H1 (cell line): ENCODE data around the gene CFAP100. TPM values are rescaled to one million over a fixed set of nuclear protein-coding genes. Genes with fewer than 3 reads are reported as not detected.

Experiments used
- CBX8 ChIP-seq: fragments of 300-800, 300-1000 bp; sonication (generic); IDR thresholded peaks from 2 replicates; pipeline ENCODE4 v1.7.1; 2016; ENCODE audit warnings: low read depth, low read length, borderline replicate concordance
- CHD1 ChIP-seq: IDR thresholded peaks from 2 replicates; pipeline ENCODE4 v1.6.1; 2012; ENCODE audit warnings: low read depth, low read length, improper control_type of control experiment
- SIN3A ChIP-seq, 2 experiments: IDR thresholded peaks in 1 of 2; conservative IDR thresholded peaks in 1 of 2; 2 replicates each; pipeline ENCODE4 v1.6.1; 2011 to 2012; ENCODE audit warnings: low read length in 2 of 2, improper control_type of control experiment in 1 of 2, low read depth in 1 of 2, mild to moderate bottlenecking in 1 of 2
- polyA plus RNA-seq, 7 experiments: library from polyadenylated mRNA; depleted of rRNA in 3 of 7; stranded (reverse) in 5 of 7; unstranded in 2 of 7; fragments of >200 nt in 5 of 7; fragments of 200-250 nt in 2 of 7; gene quantifications; 1 replicate in 5 of 7; 2 replicates in 1 of 7; 4 replicates in 1 of 7; pipeline versions ENCODE4 v1.2.1 to v1.2.3, GENCODE V29; 2011 to 2013; ENCODE audit warnings: missing spikeins in 2 of 7, mixed read lengths in 2 of 7
- total RNA-seq: library from RNA; stranded (reverse); fragmentation: NEBNext Ultra II Directional; extraction: Animal tissue kit (Norgen Biotek cat#: 25700); gene quantifications from 2 replicates; pipeline ENCODE4 v1.2.1, GENCODE V29; 2021
- TF ChIP-seq, protein P1 (sequence below): fragments of 300-600 bp; sonication (generic); IDR thresholded peaks from 2 replicates; pipeline ENCODE4 v1.7.1; 2012; ENCODE audit warnings: low read length, moderate library complexity, mild to moderate bottlenecking, inconsistent platforms; ENCODE audit not compliant: insufficient replicate concordance
- TF ChIP-seq, protein P2 (sequence below): IDR thresholded peaks from 2 replicates; pipeline ENCODE4 v1.6.1; 2012; ENCODE audit warnings: low read length, inconsistent platforms

The CFAP100 gene
- total and polyA plus RNA-seq, 2 of the 8 experiments (the other 6 are each of a cell fraction or from before 2014, with no cell fraction given): 0.17 TPM; not detected in 1

- TF ChIP-seq, protein P1, sequence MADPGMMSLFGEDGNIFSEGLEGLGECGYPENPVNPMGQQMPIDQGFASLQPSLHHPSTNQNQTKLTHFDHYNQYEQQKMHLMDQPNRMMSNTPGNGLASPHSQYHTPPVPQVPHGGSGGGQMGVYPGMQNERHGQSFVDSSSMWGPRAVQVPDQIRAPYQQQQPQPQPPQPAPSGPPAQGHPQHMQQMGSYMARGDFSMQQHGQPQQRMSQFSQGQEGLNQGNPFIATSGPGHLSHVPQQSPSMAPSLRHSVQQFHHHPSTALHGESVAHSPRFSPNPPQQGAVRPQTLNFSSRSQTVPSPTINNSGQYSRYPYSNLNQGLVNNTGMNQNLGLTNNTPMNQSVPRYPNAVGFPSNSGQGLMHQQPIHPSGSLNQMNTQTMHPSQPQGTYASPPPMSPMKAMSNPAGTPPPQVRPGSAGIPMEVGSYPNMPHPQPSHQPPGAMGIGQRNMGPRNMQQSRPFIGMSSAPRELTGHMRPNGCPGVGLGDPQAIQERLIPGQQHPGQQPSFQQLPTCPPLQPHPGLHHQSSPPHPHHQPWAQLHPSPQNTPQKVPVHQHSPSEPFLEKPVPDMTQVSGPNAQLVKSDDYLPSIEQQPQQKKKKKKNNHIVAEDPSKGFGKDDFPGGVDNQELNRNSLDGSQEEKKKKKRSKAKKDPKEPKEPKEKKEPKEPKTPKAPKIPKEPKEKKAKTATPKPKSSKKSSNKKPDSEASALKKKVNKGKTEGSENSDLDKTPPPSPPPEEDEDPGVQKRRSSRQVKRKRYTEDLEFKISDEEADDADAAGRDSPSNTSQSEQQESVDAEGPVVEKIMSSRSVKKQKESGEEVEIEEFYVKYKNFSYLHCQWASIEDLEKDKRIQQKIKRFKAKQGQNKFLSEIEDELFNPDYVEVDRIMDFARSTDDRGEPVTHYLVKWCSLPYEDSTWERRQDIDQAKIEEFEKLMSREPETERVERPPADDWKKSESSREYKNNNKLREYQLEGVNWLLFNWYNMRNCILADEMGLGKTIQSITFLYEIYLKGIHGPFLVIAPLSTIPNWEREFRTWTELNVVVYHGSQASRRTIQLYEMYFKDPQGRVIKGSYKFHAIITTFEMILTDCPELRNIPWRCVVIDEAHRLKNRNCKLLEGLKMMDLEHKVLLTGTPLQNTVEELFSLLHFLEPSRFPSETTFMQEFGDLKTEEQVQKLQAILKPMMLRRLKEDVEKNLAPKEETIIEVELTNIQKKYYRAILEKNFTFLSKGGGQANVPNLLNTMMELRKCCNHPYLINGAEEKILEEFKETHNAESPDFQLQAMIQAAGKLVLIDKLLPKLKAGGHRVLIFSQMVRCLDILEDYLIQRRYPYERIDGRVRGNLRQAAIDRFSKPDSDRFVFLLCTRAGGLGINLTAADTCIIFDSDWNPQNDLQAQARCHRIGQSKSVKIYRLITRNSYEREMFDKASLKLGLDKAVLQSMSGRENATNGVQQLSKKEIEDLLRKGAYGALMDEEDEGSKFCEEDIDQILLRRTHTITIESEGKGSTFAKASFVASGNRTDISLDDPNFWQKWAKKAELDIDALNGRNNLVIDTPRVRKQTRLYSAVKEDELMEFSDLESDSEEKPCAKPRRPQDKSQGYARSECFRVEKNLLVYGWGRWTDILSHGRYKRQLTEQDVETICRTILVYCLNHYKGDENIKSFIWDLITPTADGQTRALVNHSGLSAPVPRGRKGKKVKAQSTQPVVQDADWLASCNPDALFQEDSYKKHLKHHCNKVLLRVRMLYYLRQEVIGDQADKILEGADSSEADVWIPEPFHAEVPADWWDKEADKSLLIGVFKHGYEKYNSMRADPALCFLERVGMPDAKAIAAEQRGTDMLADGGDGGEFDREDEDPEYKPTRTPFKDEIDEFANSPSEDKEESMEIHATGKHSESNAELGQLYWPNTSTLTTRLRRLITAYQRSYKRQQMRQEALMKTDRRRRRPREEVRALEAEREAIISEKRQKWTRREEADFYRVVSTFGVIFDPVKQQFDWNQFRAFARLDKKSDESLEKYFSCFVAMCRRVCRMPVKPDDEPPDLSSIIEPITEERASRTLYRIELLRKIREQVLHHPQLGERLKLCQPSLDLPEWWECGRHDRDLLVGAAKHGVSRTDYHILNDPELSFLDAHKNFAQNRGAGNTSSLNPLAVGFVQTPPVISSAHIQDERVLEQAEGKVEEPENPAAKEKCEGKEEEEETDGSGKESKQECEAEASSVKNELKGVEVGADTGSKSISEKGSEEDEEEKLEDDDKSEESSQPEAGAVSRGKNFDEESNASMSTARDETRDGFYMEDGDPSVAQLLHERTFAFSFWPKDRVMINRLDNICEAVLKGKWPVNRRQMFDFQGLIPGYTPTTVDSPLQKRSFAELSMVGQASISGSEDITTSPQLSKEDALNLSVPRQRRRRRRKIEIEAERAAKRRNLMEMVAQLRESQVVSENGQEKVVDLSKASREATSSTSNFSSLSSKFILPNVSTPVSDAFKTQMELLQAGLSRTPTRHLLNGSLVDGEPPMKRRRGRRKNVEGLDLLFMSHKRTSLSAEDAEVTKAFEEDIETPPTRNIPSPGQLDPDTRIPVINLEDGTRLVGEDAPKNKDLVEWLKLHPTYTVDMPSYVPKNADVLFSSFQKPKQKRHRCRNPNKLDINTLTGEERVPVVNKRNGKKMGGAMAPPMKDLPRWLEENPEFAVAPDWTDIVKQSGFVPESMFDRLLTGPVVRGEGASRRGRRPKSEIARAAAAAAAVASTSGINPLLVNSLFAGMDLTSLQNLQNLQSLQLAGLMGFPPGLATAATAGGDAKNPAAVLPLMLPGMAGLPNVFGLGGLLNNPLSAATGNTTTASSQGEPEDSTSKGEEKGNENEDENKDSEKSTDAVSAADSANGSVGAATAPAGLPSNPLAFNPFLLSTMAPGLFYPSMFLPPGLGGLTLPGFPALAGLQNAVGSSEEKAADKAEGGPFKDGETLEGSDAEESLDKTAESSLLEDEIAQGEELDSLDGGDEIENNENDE: no peak
- TF ChIP-seq SIN3A (conservative IDR thresholded peaks at IDR 0.05 in 1 of 2, IDR thresholded peaks at IDR 0.05 in 1 of 2; ENCODE audit: low read depth in 1 of 2, low read length in 2 of 2): no peak
- no peak for TF ChIP-seq CHD1
- TF ChIP-seq, protein P2, sequence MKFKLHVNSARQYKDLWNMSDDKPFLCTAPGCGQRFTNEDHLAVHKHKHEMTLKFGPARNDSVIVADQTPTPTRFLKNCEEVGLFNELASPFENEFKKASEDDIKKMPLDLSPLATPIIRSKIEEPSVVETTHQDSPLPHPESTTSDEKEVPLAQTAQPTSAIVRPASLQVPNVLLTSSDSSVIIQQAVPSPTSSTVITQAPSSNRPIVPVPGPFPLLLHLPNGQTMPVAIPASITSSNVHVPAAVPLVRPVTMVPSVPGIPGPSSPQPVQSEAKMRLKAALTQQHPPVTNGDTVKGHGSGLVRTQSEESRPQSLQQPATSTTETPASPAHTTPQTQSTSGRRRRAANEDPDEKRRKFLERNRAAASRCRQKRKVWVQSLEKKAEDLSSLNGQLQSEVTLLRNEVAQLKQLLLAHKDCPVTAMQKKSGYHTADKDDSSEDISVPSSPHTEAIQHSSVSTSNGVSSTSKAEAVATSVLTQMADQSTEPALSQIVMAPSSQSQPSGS: no peak
- TF ChIP-seq CBX8: no peak
Observed at GRCh38 chr3:126445506-126445905, 50.8 kb downstream of the CFAP100 start (continued).
